ENCODE measurements around the gene FAM241B. TPM values are rescaled to one million over a fixed set of nuclear protein-coding genes. Genes with fewer than 3 reads are reported as not detected.

The FAM241B gene
- total RNA-seq, 4 donors from 2014 or later, result 0.34 to 1.9 (median 1.3) TPM

- no peak overlapping the region for H3K4me3 ChIP-seq (ENCODE audit: low read depth, poor library complexity, severe bottlenecking)
- DNase-seq (ENCODE audit: low spot score in 2 of 2), result no peak
- intact Hi-C loops (cut with DNase I; ENCODE audit: low total_unique reads), result no loop called here
- TF ChIP-seq CTCF (IDR thresholded peaks at IDR 0.05) (no peak), POLR2A (IDR thresholded peaks at IDR 0.05) (no peak)
- 58 to 79% methylated on average over 9 of the region's 9 CpGs for WGBS, 2 donors
Measured at GRCh38 chr10:69679736-69680135, 49.7 kb downstream of the FAM241B start.

GRCh38 chr10:69680610-69681009 is 50.6 kb downstream of the FAM241B start:
- H3K4me3 ChIP-seq (ENCODE audit: low read depth, poor library complexity, severe bottlenecking), result no peak overlapping the region
- intact Hi-C loops (cut with DNase I; ENCODE audit: low total_unique reads), result no loop called here
- WGBS, 2 donors, result 56 to 59% methylated on average over 4 of the region's 4 CpGs
- DNase-seq (ENCODE audit: low spot score in 2 of 2), result no peak
- TF ChIP-seq POLR2A (IDR thresholded peaks at IDR 0.05) (no peak), CTCF (IDR thresholded peaks at IDR 0.05) (no peak)

GRCh38 chr10:69681436-69681835 is 51.4 kb downstream of the FAM241B start:
- DNase-seq (ENCODE audit: low spot score in 2 of 2), result peak in 1 of 2 donors; percentile 63
- no peak for TF ChIP-seq CTCF (IDR thresholded peaks at IDR 0.05)
- no peak for TF ChIP-seq POLR2A (IDR thresholded peaks at IDR 0.05)
- intact Hi-C loops (cut with DNase I; ENCODE audit: low total_unique reads), result no loop called here
- H3K4me3 ChIP-seq (ENCODE audit: low read depth, poor library complexity, severe bottlenecking), result no peak overlapping the region
- WGBS, 2 donors, result 82 to 94% methylated on average over 4 to 6 of the region's 6 CpGs

- TF ChIP-seq POLR2A (IDR thresholded peaks at IDR 0.05) (no peak), CTCF (IDR thresholded peaks at IDR 0.05) (no peak)
- H3K4me3 ChIP-seq (ENCODE audit: low read depth, poor library complexity, severe bottlenecking), result no peak overlapping the region
- intact Hi-C loops (cut with DNase I; ENCODE audit: low total_unique reads), result no loop called here
- no peak for DNase-seq (ENCODE audit: low spot score in 2 of 2)
Measured at GRCh38 chr10:69682955-69683474, 53.0 kb downstream of the FAM241B start.

Other genes with a start within 250 kb of the FAM241B start
- gene TACR2, start 213.3 kb upstream of the FAM241B start, total RNA-seq, result 1 to 10 TPM in 2 of 4 donors, under 1 TPM in 1, not detected in 1; 0.29 to 1.8 (median 1.7) TPM
- 10 to 100 TPM in 3 of 4 donors, 1 to 10 TPM in 1; 5.9 to 47.7 (median 13.0) TPM for gene TSPAN15, start 178.8 kb upstream of the FAM241B start, total RNA-seq
- not detected for gene NEUROG3, start 56.8 kb upstream of the FAM241B start, total RNA-seq
- gene COL13A1, start 171.7 kb downstream of the FAM241B start, total RNA-seq, result 1 to 10 TPM in 3 of 4 donors, under 1 TPM in 1; 0.93 to 2.3 (median 1.3) TPM

Measured in lower leg skin (tissue), 4 donors.